Smooth muscle cell (in vitro differentiated cells): ENCODE measurements around the gene ARAP3. TPM values are rescaled to one million over a fixed set of nuclear protein-coding genes. Genes with fewer than 3 reads are reported as not detected.

Source experiments
- DNase-seq: peaks from one replicate; lab custom pipeline; 2025; ENCODE audit not compliant: unreplicated experiment; lab: John Stamatoyannopoulos, UW
- H2AFZ ChIP-seq: fragments of 200-600 bp; sonication (generic); 2 replicates; pipeline ENCODE4 v1.6.0; 2016; ENCODE audit warnings: antibody characterized with exemption, low read depth, mild to moderate bottlenecking
- H3F3A ChIP-seq: fragments of 200-600 bp; sonication (generic); 2 replicates; pipeline ENCODE4 v1.6.0; 2017; ENCODE audit warnings: antibody characterized with exemption, low read depth
- H3K27ac ChIP-seq: fragments of 200-600 bp; sonication (generic); 2 replicates; pipeline ENCODE4 v1.5.1; 2016; ENCODE audit warnings: low read depth, mild to moderate bottlenecking
- H3K27me3 ChIP-seq: fragments of 200-600 bp; sonication (generic); 2 replicates; pipeline ENCODE4 v1.6.1; 2016; ENCODE audit warnings: low read depth, mild to moderate bottlenecking
- H3K36me3 ChIP-seq: fragments of 200-600 bp; sonication (generic); 2 replicates; pipeline ENCODE4 v1.5.1; 2016; ENCODE audit warnings: low read depth
- H3K4me1 ChIP-seq: fragments of 200-600 bp; sonication (generic); 2 replicates; pipeline ENCODE4 v1.5.1; 2016; ENCODE audit warnings: low read depth
- H3K4me2 ChIP-seq: fragments of 200-600 bp; sonication (generic); 2 replicates; pipeline ENCODE4 v1.6.0; 2016; ENCODE audit warnings: mild to moderate bottlenecking
- H3K4me3 ChIP-seq: fragments of 200-600 bp; sonication (generic); 2 replicates; pipeline ENCODE4 v1.5.1; 2016; ENCODE audit warnings: mild to moderate bottlenecking
- H3K79me2 ChIP-seq: fragments of 200-600 bp; sonication (generic); 2 replicates; pipeline ENCODE4 v1.6.0; 2016; ENCODE audit warnings: low read depth, mild to moderate bottlenecking
- H3K9ac ChIP-seq: fragments of 200-600 bp; sonication (generic); 2 replicates; pipeline ENCODE4 v1.6.0; 2016; ENCODE audit warnings: low read depth
- H3K9me3 ChIP-seq: fragments of 200-600 bp; sonication (generic); replicated peaks from 2 replicates; pipeline ENCODE4 v1.5.1; 2016; ENCODE audit warnings: low read depth
- H4K20me1 ChIP-seq: fragments of 200-600 bp; sonication (generic); 2 replicates; pipeline ENCODE4 v1.6.0; 2016; ENCODE audit warnings: low read depth
- WGBS: methylation state at CpG from one replicate; pipeline ENCODE4 v1.1.7; 2016; ENCODE audit warnings: low lambda C conversion rate; 5-methylcytosine and 5-hydroxymethylcytosine counted together
- polyA plus RNA-seq: library from polyadenylated mRNA; unstranded; fragments of >200 nt; fragmentation: Nextera tagmentation; extraction: Ambion mirVana; gene quantifications from 2 replicates; pipeline ENCODE4 v1.2.1, GENCODE V29; 2016
- total RNA-seq: library from RNA; depleted of rRNA; stranded (reverse); fragments of >200 nt; gene quantifications from 2 replicates; pipeline ENCODE4 v1.2.3, GENCODE V29; 2014
- TF ChIP-seq, protein P1 (sequence below): fragments of 200-600 bp; sonication (generic); IDR thresholded peaks from 2 replicates; pipeline ENCODE4 v1.5.1; 2017; ENCODE audit warnings: borderline replicate concordance, mild to moderate bottlenecking, antibody characterized with exemption; ENCODE audit not compliant: insufficient read depth, poor library complexity, severe bottlenecking

The ARAP3 gene
- total and polyA plus RNA-seq, 2 experiments from 2014 or later = 9.4 to 11.1 TPM

- H3K36me3 ChIP-seq = no peaks in the 10 kb centered on the region
- H3F3A ChIP-seq = no peaks in the 10 kb centered on the region
- H3K27ac ChIP-seq = no peak overlapping the region
- no peak overlapping the region for H3K4me2 ChIP-seq
- H2AFZ ChIP-seq = no peak overlapping the region
- H3K27me3 ChIP-seq = no peaks in the 10 kb centered on the region
- no peak overlapping the region for H3K9ac ChIP-seq
- no peak for DNase-seq
- H3K9me3 ChIP-seq = no peaks in the 10 kb centered on the region
- H4K20me1 ChIP-seq = no peaks in the 10 kb centered on the region
- no peak overlapping the region for H3K4me3 ChIP-seq
- H3K4me1 ChIP-seq = no peaks in the 10 kb centered on the region
- no peaks in the 10 kb centered on the region for H3K79me2 ChIP-seq
- WGBS = 94% methylated on average over 17 of the region's 17 CpGs
- TF ChIP-seq, protein P1, sequence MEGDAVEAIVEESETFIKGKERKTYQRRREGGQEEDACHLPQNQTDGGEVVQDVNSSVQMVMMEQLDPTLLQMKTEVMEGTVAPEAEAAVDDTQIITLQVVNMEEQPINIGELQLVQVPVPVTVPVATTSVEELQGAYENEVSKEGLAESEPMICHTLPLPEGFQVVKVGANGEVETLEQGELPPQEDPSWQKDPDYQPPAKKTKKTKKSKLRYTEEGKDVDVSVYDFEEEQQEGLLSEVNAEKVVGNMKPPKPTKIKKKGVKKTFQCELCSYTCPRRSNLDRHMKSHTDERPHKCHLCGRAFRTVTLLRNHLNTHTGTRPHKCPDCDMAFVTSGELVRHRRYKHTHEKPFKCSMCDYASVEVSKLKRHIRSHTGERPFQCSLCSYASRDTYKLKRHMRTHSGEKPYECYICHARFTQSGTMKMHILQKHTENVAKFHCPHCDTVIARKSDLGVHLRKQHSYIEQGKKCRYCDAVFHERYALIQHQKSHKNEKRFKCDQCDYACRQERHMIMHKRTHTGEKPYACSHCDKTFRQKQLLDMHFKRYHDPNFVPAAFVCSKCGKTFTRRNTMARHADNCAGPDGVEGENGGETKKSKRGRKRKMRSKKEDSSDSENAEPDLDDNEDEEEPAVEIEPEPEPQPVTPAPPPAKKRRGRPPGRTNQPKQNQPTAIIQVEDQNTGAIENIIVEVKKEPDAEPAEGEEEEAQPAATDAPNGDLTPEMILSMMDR = no peak
These were observed 20.0 kb downstream of the ARAP3 start for GRCh38 chr5:141662028-141662427.

DNA sequence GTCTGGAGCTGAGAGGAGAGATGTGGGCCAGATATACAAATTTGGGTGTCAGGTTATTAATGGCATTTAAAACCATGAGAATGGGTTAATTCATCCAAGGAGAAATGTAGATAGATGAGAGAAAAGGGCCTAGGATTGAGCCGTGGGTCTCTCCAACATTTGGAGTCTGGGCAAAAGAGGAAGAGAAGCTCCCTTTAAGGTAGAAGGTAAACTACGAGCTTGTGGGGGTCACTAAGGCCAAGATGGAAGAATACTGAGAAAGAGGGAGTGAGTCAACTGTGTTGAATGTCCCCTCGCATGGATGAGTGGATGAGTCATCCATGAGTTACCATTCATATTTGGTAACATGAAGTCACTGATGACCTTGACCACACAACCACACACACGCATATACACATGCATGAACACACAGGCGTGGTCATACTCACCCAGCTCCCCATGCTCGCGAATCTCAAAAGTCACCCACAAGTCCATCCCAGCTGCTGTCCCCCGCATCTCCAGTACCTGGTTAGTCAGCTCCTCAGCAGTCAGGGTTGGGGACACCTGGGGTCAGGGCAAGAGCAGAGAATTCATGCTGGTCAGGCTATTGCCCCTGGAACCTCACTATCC is 24.0 kb downstream of the ARAP3 start:
- Histone ChIP-seq H3K27me3 (no peaks in the 10 kb centered on the region), H3K4me1 (no peaks in the 10 kb centered on the region), H3F3A (no peaks in the 10 kb centered on the region), H3K4me3 (no peak overlapping the region), H3K36me3 (no peaks in the 10 kb centered on the region), H2AFZ (no peak overlapping the region), H4K20me1 (no peaks in the 10 kb centered on the region), H3K9me3 (no peaks in the 10 kb centered on the region), H3K27ac (peak overlapping the region; percentile 30), H3K79me2 (no peaks in the 10 kb centered on the region), H3K9ac (peak overlapping the region; percentile 11), H3K4me2 (no peak overlapping the region)
- 51% methylated on average over 8 of the region's 8 CpGs for WGBS
- no peak for DNase-seq
- TF ChIP-seq, protein P1 = no peak

DNA sequence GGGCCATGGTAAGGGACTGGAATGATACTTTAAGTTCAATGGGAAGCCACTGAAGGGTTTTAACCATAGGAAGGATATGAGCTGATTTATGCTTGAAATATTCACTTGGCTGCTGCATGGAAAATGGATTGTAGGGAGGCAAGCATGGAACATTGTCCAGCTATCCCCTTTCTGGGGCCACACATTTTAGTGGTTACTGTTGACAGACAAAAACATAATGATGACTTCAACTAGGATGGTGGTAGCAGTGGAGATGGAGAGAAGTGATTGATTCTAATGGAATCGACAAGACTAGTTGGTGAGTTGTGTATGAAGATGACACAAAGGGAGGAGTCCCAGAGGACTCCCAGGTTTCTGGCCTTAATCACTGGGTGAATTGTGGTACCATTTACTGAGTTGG is 24.6 kb downstream of the ARAP3 start:
- no peaks in the 10 kb centered on the region for H3K79me2 ChIP-seq
- H3K27ac ChIP-seq = peak overlapping the region; percentile 19
- H3K9ac ChIP-seq = no peak overlapping the region

GRCh38 chr5:141656396-141656795 is 25.6 kb downstream of the ARAP3 start:
- WGBS = 97% methylated on average over 9 of the region's 9 CpGs
- H2AFZ ChIP-seq = no peak overlapping the region
- TF ChIP-seq, protein P1 = no peak

More for the DNA sequence above, 24.6 kb downstream of the ARAP3 start:
- no peaks in the 10 kb centered on the region for H3K4me1 ChIP-seq
- DNase-seq = no peak
- H2AFZ ChIP-seq = no peak overlapping the region
- H4K20me1 ChIP-seq = no peaks in the 10 kb centered on the region
- no peaks in the 10 kb centered on the region for H3F3A ChIP-seq
- TF ChIP-seq, protein P1 = no peak
- 100% methylated on average over 1 of the region's 1 CpG for WGBS
- no peak overlapping the region for H3K4me2 ChIP-seq
- no peak overlapping the region for H3K4me3 ChIP-seq
- no peaks in the 10 kb centered on the region for H3K27me3 ChIP-seq
- no peaks in the 10 kb centered on the region for H3K9me3 ChIP-seq
- no peaks in the 10 kb centered on the region for H3K36me3 ChIP-seq

More at GRCh38 chr5:141656396-141656795, 25.6 kb downstream of the ARAP3 start:
- Histone ChIP-seq H3K4me1 (peaks cover 3% of the 10 kb centered on the region), H3K9me3 (no peaks in the 10 kb centered on the region), H3K4me3 (no peak overlapping the region), H4K20me1 (no peaks in the 10 kb centered on the region), H3K27ac (no peak overlapping the region), H3K4me2 (no peak overlapping the region), H3K36me3 (no peaks in the 10 kb centered on the region), H3F3A (no peaks in the 10 kb centered on the region), H3K9ac (no peak overlapping the region), H3K79me2 (no peaks in the 10 kb centered on the region), H3K27me3 (no peaks in the 10 kb centered on the region)
- no peak for DNase-seq
